ENCODE data around the gene CST9. TPM values are rescaled to one million over a fixed set of nuclear protein-coding genes. Genes with fewer than 3 reads are reported as not detected.

The CST9 gene
- total and polyA plus RNA-seq, 2 of the 8 experiments (the other 6 are each of a cell fraction or from before 2014, with no cell fraction given) = 0.05 to 0.19 TPM

DNA sequence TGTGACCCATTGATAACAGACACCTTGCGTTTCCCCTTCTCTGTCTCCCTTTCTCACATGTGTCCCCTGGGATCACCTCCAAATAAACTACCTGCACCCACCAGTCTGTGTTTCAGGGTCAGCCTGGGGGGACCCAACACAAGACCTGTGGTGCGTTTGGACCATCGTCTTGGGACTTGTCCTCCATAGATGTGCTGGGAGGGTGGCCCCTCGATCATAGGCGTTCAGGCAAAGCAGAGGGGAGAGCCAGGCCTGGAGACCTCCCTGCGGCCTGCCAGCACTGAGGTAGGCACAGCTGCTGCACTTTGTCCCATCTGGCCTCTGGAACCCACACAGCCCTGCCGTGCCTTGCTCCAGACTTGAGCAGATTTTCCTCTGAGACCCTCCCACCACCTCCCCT lies 18.1 kb downstream of the CST9 start:
- Histone ChIP-seq H3K4me3 (ENCODE audit: extremely low read depth in 1 of 4, insufficient read depth in 2 of 4, low read depth in 3 of 4, low read length in 4 of 4) (no peak overlapping the region), H3K14ac (ENCODE audit: insufficient read length) (no peak overlapping the region), H3K9ac (replicated peaks in 1 of 4; ENCODE audit: extremely low read depth in 1 of 4, low read depth in 3 of 4, low read length in 3 of 4) (no peak overlapping the region), H3K79me2 (ENCODE audit: control insufficient read depth in 1 of 2, insufficient read depth in 2 of 2, low read length in 2 of 2) (no peaks in the 10 kb centered on the region), H2AK5ac (ENCODE audit: low read depth, low read length) (peak overlapping the region; percentile 39; the same call in 1 of the 2 replicates), H2BK12ac (ENCODE audit: low read depth, low read length) (peak overlapping the region; percentile 44; the same call in 1 of the 2 replicates), H3K4me1 (replicated peaks in 1 of 4; ENCODE audit: control insufficient read depth in 3 of 4, insufficient read depth in 4 of 4, low read length in 3 of 4) (peaks cover 0 to 2% (median 0%) of the 10 kb centered on the region in 4 experiments; a peak in 1 of 7 replicates), H3K27ac (ENCODE audit: low read depth, low read length) (no peak overlapping the region), H3K4ac (replicated peaks; ENCODE audit: insufficient read length, low read depth, low read length) (no peak overlapping the region), H3K4me2 (ENCODE audit: insufficient read depth in 1 of 2, low read depth in 2 of 2, low read length in 2 of 2) (no peak overlapping the region), H2AFZ (ENCODE audit: low read length) (no peak overlapping the region), H4K5ac (ENCODE audit: insufficient read length, low read depth, low read length) (no peak overlapping the region), H3K27me3 (replicated peaks in 1 of 4; ENCODE audit: control insufficient read depth in 3 of 4, extremely low read depth in 1 of 4, insufficient read depth in 3 of 4, low read length in 3 of 4) (no peaks in the 10 kb centered on the region; a peak in 1 of 7 replicates), H2BK120ac (replicated peaks; ENCODE audit: low read depth, low read length) (no peak overlapping the region), H3K9me3 (ENCODE audit: insufficient read depth in 2 of 2, low read depth in 1 of 2, low read length in 1 of 2) (peaks cover 0 to 7% of the 10 kb centered on the region in 2 experiments; a peak in 1 of 4 replicates), H4K8ac (ENCODE audit: extremely low read depth, insufficient read depth, low read length) (peak overlapping the region; percentile 35; the same call in 1 of the 2 replicates), H3K36me3 (ENCODE audit: control insufficient read depth in 2 of 4, insufficient read depth in 4 of 4, low read length in 3 of 4) (no peaks in the 10 kb centered on the region), H2BK15ac (ENCODE audit: low read length) (0 out of 2 replicates have a peak overlapping the region, but pooled peaks have one; percentile 92), H3K18ac (ENCODE audit: extremely low read depth, low read length) (no peak overlapping the region), H4K20me1 (replicated peaks in 1 of 2; ENCODE audit: control insufficient read depth in 1 of 2, insufficient read depth in 2 of 2, low read length in 2 of 2) (no peaks in the 10 kb centered on the region), H3K56ac (replicated peaks; ENCODE audit: insufficient read length, low read depth, low read length) (no peak overlapping the region), H4K91ac (replicated peaks; ENCODE audit: insufficient read length, low read length) (no peak overlapping the region), H3K23ac (ENCODE audit: insufficient read length) (no peak overlapping the region), H2BK20ac (ENCODE audit: low read length) (peak overlapping the region; percentile 48; the same call in 1 of the 2 replicates), H3K79me1 (ENCODE audit: low read depth, low read length) (no peaks in the 10 kb centered on the region), H2BK5ac (ENCODE audit: low read depth, low read length) (0 out of 2 replicates have a peak overlapping the region, but pooled peaks have one; percentile 3), H3K23me2 (ENCODE audit: low read depth, low read length) (no peaks in the 10 kb centered on the region)
- TF ChIP-seq CREB1 (IDR thresholded peaks at IDR 0.05) = no peak
- no peak for TF ChIP-seq E2F6 (IDR thresholded peaks at IDR 0.05)
- TF ChIP-seq EP300 (IDR thresholded peaks at IDR 0.05; ENCODE audit: borderline replicate concordance in 1 of 2, low read depth in 2 of 2, low read length in 2 of 2) = no peak
- no peak for TF ChIP-seq SUZ12 (IDR thresholded peaks at IDR 0.05; ENCODE audit: low read length)
- TF ChIP-seq ATF2 (IDR thresholded peaks at IDR 0.05; ENCODE audit: low read length) = no peak
- no peak for TF ChIP-seq CTBP2 (IDR thresholded peaks at IDR 0.05; ENCODE audit: borderline replicate concordance, insufficient read depth, insufficient read length, low read length)
- no peak for TF ChIP-seq HDAC6 (IDR thresholded peaks at IDR 0.05; ENCODE audit: low read depth, low read length)
- no peak for TF ChIP-seq SAP30 (IDR thresholded peaks at IDR 0.05; ENCODE audit: insufficient read depth, insufficient replicate concordance, low read length)
- no peak for TF ChIP-seq ZNF274 (IDR thresholded peaks at IDR 0.05; ENCODE audit: borderline replicate concordance, extremely low read depth, low read length)
- no peak for TF ChIP-seq POLR2A (IDR thresholded peaks at IDR 0.05; ENCODE audit: control extremely low read depth in 1 of 2, low read depth in 2 of 2, low read length in 2 of 2)
- TF ChIP-seq SP2 (IDR thresholded peaks at IDR 0.05; ENCODE audit: low read length) = no peak
- ChIA-PET POLR2A (ENCODE audit: partially characterized antibody) (no interaction called here), CTCF (ENCODE audit: partially characterized antibody) (interaction anchor here (0.9 to 6.3 kb wide), 5 partner anchors 11 to 144 kb away, joined by 3 to 99 read pairs (median 4); partner anchors contain the start of gene CST11)
- 78% methylated on average over 7 of the region's 7 CpGs; no CpG with 5 or more reads in 1 of the 2 experiments for WGBS, 2 experiments (ENCODE audit: extremely low coverage in 1 of 2, insufficient coverage in 1 of 2, insufficient read length in 1 of 2, insufficient replicate concordance in 2 of 2, low coverage in 1 of 2, low lambda C conversion rate in 2 of 2, missing lambda C conversion rate in 1 of 2)
- DNase-seq (ENCODE audit: low read depth in 1 of 2, low spot score in 2 of 2) = peak in 1 of 2 experiments; percentile 37
- no peak for FAIRE-seq
